OCI-LY7 (cell line): ENCODE data around the gene RAPGEF5.

Source experiments
- EZH2phosphoT487 ChIP-seq: fragments of 200-600 bp; sonication (generic); IDR thresholded peaks from 2 replicates; pipeline ENCODE4 v1.6.1; 2018; ENCODE audit warnings: low read depth, borderline replicate concordance, mild to moderate bottlenecking, mixed run types, antibody characterized with exemption, low read length, moderate library complexity, mixed read lengths
- TF ChIP-seq, protein P1 (sequence below): fragments of 200-600 bp; sonication (generic); conservative IDR thresholded peaks from 2 replicates; pipeline ENCODE4 v1.5.1; 2014; ENCODE audit warnings: mild to moderate bottlenecking, antibody characterized with exemption, low read length, moderate library complexity, mixed read lengths

DNA sequence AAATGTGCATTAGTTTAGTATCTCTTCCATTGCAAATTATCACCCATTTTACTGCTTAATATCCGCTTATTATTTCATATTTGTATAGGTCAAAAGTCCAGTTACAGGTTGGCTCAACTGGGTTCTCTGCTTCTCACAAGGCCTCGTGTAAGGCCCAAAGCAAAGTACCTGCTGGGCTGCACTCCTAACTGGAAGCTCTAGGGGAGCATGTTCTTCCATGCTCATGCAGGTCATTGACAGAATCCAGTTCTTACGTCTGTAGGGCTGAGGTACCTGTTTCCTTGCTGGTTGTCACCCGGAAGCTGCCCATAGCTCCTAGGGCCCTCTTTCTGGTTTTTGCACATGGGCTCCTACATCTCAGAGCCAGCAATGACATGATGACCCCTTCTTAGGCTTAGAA lies 79.6 kb downstream of the RAPGEF5 start:
- TF ChIP-seq, protein P1, sequence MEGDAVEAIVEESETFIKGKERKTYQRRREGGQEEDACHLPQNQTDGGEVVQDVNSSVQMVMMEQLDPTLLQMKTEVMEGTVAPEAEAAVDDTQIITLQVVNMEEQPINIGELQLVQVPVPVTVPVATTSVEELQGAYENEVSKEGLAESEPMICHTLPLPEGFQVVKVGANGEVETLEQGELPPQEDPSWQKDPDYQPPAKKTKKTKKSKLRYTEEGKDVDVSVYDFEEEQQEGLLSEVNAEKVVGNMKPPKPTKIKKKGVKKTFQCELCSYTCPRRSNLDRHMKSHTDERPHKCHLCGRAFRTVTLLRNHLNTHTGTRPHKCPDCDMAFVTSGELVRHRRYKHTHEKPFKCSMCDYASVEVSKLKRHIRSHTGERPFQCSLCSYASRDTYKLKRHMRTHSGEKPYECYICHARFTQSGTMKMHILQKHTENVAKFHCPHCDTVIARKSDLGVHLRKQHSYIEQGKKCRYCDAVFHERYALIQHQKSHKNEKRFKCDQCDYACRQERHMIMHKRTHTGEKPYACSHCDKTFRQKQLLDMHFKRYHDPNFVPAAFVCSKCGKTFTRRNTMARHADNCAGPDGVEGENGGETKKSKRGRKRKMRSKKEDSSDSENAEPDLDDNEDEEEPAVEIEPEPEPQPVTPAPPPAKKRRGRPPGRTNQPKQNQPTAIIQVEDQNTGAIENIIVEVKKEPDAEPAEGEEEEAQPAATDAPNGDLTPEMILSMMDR, result no peak
- TF ChIP-seq EZH2phosphoT487, result no peak
